ENCODE data around the gene MYO19. TPM values are rescaled to one million over a fixed set of nuclear protein-coding genes. Genes with fewer than 3 reads are reported as not detected.

The MYO19 gene
- total and polyA plus RNA-seq, 9 of the 15 experiments (the other 6 are each of a cell fraction or from before 2014, with no cell fraction given): 21.6 to 176 (median 129) TPM

DNA sequence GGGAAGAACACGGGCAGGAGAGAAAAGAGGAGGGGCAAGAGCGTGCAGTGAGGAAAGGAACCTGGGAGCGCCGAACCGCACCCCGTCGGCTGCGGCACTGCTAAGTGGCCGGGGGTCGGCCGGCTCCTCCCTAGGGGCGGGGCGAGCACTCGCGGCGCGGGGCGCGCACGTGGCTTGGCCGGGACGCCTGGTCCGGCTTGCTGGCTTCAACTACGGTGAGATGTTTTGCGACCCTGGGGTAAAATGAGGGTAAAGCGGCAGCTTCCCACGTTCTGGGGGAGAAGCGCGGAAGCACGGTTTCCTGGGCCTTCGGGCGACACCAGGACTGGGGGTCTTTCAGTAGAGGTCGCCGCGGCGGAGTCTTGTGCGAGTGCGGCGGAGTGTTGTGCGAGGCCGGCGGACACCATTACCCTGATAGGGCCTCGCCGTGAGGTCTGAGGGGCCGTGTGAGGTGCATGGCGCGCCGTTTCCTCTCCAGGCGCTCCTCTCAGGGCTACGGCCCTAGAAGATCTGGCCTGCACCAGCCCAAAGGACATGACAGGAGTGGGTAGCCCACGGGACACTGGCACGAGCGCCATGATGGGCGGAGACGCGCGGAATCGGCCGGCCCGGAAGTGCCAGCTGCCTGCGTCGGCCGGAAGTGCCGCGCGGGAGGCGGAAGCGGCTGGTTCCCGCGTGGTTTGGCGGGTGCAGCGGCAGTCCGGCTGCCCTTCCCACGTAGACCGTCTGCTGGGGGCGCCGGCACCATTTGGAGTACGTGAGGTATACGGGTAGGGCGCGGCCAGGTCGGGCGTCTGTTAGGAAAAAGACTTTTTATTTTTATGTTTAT lies at the start of gene MYO19, which contains the start of gene PIGW (continued):
- TF ChIP-seq, protein P1, sequence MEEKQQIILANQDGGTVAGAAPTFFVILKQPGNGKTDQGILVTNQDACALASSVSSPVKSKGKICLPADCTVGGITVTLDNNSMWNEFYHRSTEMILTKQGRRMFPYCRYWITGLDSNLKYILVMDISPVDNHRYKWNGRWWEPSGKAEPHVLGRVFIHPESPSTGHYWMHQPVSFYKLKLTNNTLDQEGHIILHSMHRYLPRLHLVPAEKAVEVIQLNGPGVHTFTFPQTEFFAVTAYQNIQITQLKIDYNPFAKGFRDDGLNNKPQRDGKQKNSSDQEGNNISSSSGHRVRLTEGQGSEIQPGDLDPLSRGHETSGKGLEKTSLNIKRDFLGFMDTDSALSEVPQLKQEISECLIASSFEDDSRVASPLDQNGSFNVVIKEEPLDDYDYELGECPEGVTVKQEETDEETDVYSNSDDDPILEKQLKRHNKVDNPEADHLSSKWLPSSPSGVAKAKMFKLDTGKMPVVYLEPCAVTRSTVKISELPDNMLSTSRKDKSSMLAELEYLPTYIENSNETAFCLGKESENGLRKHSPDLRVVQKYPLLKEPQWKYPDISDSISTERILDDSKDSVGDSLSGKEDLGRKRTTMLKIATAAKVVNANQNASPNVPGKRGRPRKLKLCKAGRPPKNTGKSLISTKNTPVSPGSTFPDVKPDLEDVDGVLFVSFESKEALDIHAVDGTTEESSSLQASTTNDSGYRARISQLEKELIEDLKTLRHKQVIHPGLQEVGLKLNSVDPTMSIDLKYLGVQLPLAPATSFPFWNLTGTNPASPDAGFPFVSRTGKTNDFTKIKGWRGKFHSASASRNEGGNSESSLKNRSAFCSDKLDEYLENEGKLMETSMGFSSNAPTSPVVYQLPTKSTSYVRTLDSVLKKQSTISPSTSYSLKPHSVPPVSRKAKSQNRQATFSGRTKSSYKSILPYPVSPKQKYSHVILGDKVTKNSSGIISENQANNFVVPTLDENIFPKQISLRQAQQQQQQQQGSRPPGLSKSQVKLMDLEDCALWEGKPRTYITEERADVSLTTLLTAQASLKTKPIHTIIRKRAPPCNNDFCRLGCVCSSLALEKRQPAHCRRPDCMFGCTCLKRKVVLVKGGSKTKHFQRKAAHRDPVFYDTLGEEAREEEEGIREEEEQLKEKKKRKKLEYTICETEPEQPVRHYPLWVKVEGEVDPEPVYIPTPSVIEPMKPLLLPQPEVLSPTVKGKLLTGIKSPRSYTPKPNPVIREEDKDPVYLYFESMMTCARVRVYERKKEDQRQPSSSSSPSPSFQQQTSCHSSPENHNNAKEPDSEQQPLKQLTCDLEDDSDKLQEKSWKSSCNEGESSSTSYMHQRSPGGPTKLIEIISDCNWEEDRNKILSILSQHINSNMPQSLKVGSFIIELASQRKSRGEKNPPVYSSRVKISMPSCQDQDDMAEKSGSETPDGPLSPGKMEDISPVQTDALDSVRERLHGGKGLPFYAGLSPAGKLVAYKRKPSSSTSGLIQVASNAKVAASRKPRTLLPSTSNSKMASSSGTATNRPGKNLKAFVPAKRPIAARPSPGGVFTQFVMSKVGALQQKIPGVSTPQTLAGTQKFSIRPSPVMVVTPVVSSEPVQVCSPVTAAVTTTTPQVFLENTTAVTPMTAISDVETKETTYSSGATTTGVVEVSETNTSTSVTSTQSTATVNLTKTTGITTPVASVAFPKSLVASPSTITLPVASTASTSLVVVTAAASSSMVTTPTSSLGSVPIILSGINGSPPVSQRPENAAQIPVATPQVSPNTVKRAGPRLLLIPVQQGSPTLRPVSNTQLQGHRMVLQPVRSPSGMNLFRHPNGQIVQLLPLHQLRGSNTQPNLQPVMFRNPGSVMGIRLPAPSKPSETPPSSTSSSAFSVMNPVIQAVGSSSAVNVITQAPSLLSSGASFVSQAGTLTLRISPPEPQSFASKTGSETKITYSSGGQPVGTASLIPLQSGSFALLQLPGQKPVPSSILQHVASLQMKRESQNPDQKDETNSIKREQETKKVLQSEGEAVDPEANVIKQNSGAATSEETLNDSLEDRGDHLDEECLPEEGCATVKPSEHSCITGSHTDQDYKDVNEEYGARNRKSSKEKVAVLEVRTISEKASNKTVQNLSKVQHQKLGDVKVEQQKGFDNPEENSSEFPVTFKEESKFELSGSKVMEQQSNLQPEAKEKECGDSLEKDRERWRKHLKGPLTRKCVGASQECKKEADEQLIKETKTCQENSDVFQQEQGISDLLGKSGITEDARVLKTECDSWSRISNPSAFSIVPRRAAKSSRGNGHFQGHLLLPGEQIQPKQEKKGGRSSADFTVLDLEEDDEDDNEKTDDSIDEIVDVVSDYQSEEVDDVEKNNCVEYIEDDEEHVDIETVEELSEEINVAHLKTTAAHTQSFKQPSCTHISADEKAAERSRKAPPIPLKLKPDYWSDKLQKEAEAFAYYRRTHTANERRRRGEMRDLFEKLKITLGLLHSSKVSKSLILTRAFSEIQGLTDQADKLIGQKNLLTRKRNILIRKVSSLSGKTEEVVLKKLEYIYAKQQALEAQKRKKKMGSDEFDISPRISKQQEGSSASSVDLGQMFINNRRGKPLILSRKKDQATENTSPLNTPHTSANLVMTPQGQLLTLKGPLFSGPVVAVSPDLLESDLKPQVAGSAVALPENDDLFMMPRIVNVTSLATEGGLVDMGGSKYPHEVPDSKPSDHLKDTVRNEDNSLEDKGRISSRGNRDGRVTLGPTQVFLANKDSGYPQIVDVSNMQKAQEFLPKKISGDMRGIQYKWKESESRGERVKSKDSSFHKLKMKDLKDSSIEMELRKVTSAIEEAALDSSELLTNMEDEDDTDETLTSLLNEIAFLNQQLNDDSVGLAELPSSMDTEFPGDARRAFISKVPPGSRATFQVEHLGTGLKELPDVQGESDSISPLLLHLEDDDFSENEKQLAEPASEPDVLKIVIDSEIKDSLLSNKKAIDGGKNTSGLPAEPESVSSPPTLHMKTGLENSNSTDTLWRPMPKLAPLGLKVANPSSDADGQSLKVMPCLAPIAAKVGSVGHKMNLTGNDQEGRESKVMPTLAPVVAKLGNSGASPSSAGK (IDR thresholded peaks at IDR 0.05): peak; percentile 95
- TF ChIP-seq HNRNPLL (IDR thresholded peaks at IDR 0.05; ENCODE audit: low read depth, low read length, poor library complexity, severe bottlenecking) (peak; percentile 64), COPS2 (conservative IDR thresholded peaks at IDR 0.05) (no peak), CSDE1 (IDR thresholded peaks at IDR 0.05) (no peak), XRCC5 (IDR thresholded peaks at IDR 0.05; ENCODE audit: low read depth, low read length) (no peak), HDAC8 (tag; IDR thresholded peaks at IDR 0.05) (peak; percentile 34; the same call in 1 of the 2 replicates), CEBPB (tag; IDR thresholded peaks at IDR 0.05) (no peak), CREB5 (CRISPR knock-in tag; IDR thresholded peaks at IDR 0.05) (no peak), TAF15 (IDR thresholded peaks at IDR 0.05; ENCODE audit: low read depth, low read length) (no peak), ZNF3 (CRISPR knock-in tag; IDR thresholded peaks at IDR 0.05) (no peak), ELF4 (CRISPR knock-in tag; IDR thresholded peaks at IDR 0.05) (peak; percentile 95), ZC3H4 (CRISPR knock-in tag; IDR thresholded peaks at IDR 0.05; ENCODE audit: borderline replicate concordance) (no peak), ATF7 (IDR thresholded peaks at IDR 0.05) (peak; percentile 65)
- TF ChIP-seq, protein P2, sequence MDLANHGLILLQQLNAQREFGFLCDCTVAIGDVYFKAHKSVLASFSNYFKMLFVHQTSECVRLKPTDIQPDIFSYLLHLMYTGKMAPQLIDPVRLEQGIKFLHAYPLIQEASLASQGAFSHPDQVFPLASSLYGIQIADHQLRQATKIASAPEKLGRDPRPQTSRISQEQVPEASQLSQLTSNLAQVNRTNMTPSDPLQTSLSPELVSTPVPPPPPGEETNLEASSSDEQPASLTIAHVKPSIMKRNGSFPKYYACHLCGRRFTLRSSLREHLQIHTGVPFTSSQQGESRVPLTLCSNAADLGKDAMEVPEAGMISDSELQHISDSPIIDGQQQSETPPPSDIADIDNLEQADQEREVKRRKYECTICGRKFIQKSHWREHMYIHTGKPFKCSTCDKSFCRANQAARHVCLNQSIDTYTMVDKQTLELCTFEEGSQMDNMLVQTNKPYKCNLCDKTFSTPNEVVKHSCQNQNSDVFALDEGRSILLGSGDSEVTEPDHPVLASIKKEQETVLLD (IDR thresholded peaks at IDR 0.05): no peak

Data from K562 (cell line).